ENCODE results near the gene KLK11.

The KLK11 gene

GRCh38 chr19:51027873-51028272, 1.5 kb upstream of the KLK11 start:
- no peak for DNase-seq (ENCODE audit: low read depth)

GRCh38 chr19:51027126-51027806, 850 bp upstream of the KLK11 start:
- DNase-seq (ENCODE audit: low read depth): no peak

GRCh38 chr19:51025809-51026553, 435 bp downstream of the KLK11 start:
- DNase-seq (ENCODE audit: low read depth): no peak

GRCh38 chr19:51025401-51025800, 1.0 kb downstream of the KLK11 start:
- no peak for DNase-seq (ENCODE audit: low read depth)

GRCh38 chr19:51024924-51025323, 1.5 kb downstream of the KLK11 start:
- DNase-seq (ENCODE audit: low read depth): no peak

- no peak for DNase-seq (ENCODE audit: low read depth)
Measured at GRCh38 chr19:51023946-51024345, 2.5 kb downstream of the KLK11 start.

- no peak for DNase-seq (ENCODE audit: low read depth)
Measured at GRCh38 chr19:51022526-51022925, 3.9 kb downstream of the KLK11 start.

GRCh38 chr19:51020988-51021651, 5.3 kb downstream of the KLK11 start:
- DNase-seq (ENCODE audit: low read depth): no peak

GRCh38 chr19:51019544-51019925, 6.9 kb downstream of the KLK11 start, which contains the start of gene KLK10:
Gene KLK10, minus strand, starts transcription at chr19:51019709. Its CDS starts 579 bp downstream, at chr19:51019130.
- DNase-seq (ENCODE audit: low read depth): no peak

GRCh38 chr19:51018745-51019543, 7.5 kb downstream of the KLK11 start:
- DNase-seq (ENCODE audit: low read depth): no peak

GRCh38 chr19:51016798-51017683, 9.4 kb downstream of the KLK11 start:
- DNase-seq (ENCODE audit: low read depth): no peak

GRCh38 chr19:51015691-51016267, 10.6 kb downstream of the KLK11 start:
- no peak for DNase-seq (ENCODE audit: low read depth)

GRCh38 chr19:51014242-51014641, 12.2 kb downstream of the KLK11 start:
- DNase-seq (ENCODE audit: low read depth): no peak

GRCh38 chr19:51012661-51013190, 13.7 kb downstream of the KLK11 start:
- no peak for DNase-seq (ENCODE audit: low read depth)

- DNase-seq (ENCODE audit: low read depth): no peak
Measured at GRCh38 chr19:51010066-51010795, 16.2 kb downstream of the KLK11 start.

- DNase-seq (ENCODE audit: low read depth): no peak
Measured at GRCh38 chr19:51009061-51009891, 17.1 kb downstream of the KLK11 start.

- DNase-seq (ENCODE audit: low read depth): no peak
Measured at GRCh38 chr19:51007488-51007887, 18.9 kb downstream of the KLK11 start.

- no peak for DNase-seq (ENCODE audit: low read depth)
Measured at GRCh38 chr19:51006406-51006805, 20.0 kb downstream of the KLK11 start.

- DNase-seq (ENCODE audit: low read depth): no peak
Measured at GRCh38 chr19:51005248-51005647, 21.2 kb downstream of the KLK11 start.

All from activated T-helper 1 cell treated with Interleukin-2 at 50 U/mL for 16 hours (primary cell).